HepG2 (cell line): ENCODE data around the gene DOP1B. TPM values are rescaled to one million over a fixed set of nuclear protein-coding genes. Genes with fewer than 3 reads are reported as not detected.

Source experiments
- ATAC-seq: fragments of 200-7000 bp; cut with Tn5 transposase; 3 replicates; pipeline ENCODE4 v1.9.1; 2020; ENCODE audit warnings: mild to moderate bottlenecking, moderate library complexity
- BruUV-seq: library from RNA; stranded (reverse); fragments of 400-500 nt; replicated peaks from 2 replicates; lab custom pipeline; 2021; lab: Mats Ljungman, UMichigan
- CTCF ChIA-PET: fragments of 300-600 bp; formaldehyde crosslinking; extraction: SDS; loops from one replicate; lab custom pipeline; 2021; ENCODE audit warnings: low total read pairs, inconsistent platforms, low intra/inter-chr PET ratio; lab: Yijun Ruan, JAX
- POLR2A ChIA-PET: fragments of 350-600 bp; sonication (Branson Sonifier 250); formaldehyde crosslinking; loops from one replicate; lab custom pipeline; 2020; ENCODE audit warnings: antibody characterized with exemption, inconsistent platforms; lab: Yijun Ruan, JAX
- DNase-seq: peaks from one replicate; pipeline ENCODE4 v3.0.0-alpha.2; 2015; ENCODE audit warnings: low spot score
- FAIRE-seq: peaks from 3 replicates; lab custom pipeline; 2011; peaks lifted over from hg19 to GRCh38; lab: Jason Lieb, UNC
- H2AFZ ChIP-seq: one replicate; pipeline ENCODE4 v1.6.1; 2011; ENCODE audit warnings: low read length, inconsistent platforms
- H3K27ac ChIP-seq: fragments of 300-600 bp; 3 replicates; pipeline ENCODE4 v1.8.0; 2011; ENCODE audit warnings: mixed run types, mild to moderate bottlenecking, mixed read lengths, low read length, inconsistent platforms; ENCODE audit not compliant: insufficient read depth; ENCODE audit errors: extremely low read length
- H3K27me3 ChIP-seq, 2 experiments: fragments of 200-600 bp in 1 of 2; 2 replicates in 1 of 2; 3 replicates in 1 of 2; pipeline versions ENCODE4 v1.6.0 to v1.8.0; 2011; ENCODE audit warnings: low read length in 2 of 2, mild to moderate bottlenecking in 2 of 2, moderate library complexity in 2 of 2, inconsistent platforms in 1 of 2; ENCODE audit not compliant: insufficient read depth in 2 of 2, control insufficient read depth in 1 of 2
- H3K36me3 ChIP-seq, 2 experiments: fragments of 200-600 bp in 1 of 2; replicated peaks in 1 of 2; 2 replicates in 1 of 2; 3 replicates in 1 of 2; pipeline versions ENCODE4 v1.5.1 to v1.8.0; 2011; ENCODE audit warnings: low read length in 2 of 2, inconsistent platforms in 1 of 2; ENCODE audit not compliant: insufficient read depth in 2 of 2, control insufficient read depth in 1 of 2
- H3K4me1 ChIP-seq: 2 replicates; pipeline ENCODE4 v1.5.1; 2012; ENCODE audit warnings: low read length, inconsistent platforms; ENCODE audit not compliant: insufficient read depth
- H3K4me2 ChIP-seq: 2 replicates; pipeline ENCODE4 v1.6.0; 2011; ENCODE audit warnings: low read depth, low read length, inconsistent platforms
- H3K4me3 ChIP-seq, 3 experiments: fragments of 200-600 bp in 1 of 3; sonication (generic), shearing (Covaris generic) in 1 of 3; replicated peaks in 1 of 3; 2 replicates each; pipeline ENCODE4 v1.5.1; 2011 to 2016; ENCODE audit warnings: low read length in 3 of 3, inconsistent platforms in 2 of 3, low read depth in 2 of 3, mild to moderate bottlenecking in 2 of 3, control low read depth in 1 of 3, mixed read lengths in 1 of 3; ENCODE audit not compliant: insufficient read depth in 1 of 3
- H3K79me2 ChIP-seq: one replicate; pipeline ENCODE4 v1.6.1; 2011; ENCODE audit warnings: low read length, inconsistent platforms; ENCODE audit not compliant: insufficient read depth
- H3K9ac ChIP-seq: 2 replicates; pipeline ENCODE4 v1.6.0; 2011; ENCODE audit warnings: mild to moderate bottlenecking, low read depth, low read length, inconsistent platforms; ENCODE audit not compliant: insufficient read depth
- H3K9me3 ChIP-seq: 2 replicates; pipeline ENCODE4 v1.5.1; 2012; ENCODE audit warnings: mild to moderate bottlenecking, low read length
- H4K20me1 ChIP-seq: 2 replicates; pipeline ENCODE4 v1.6.0; 2011; ENCODE audit warnings: inconsistent platforms, mild to moderate bottlenecking, low read length, moderate library complexity; ENCODE audit not compliant: insufficient read depth
- IRX3 ChIP-seq: sonication (generic); formaldehyde crosslinking; IDR thresholded peaks from 2 replicates; pipeline ENCODE4 v1.8.1; 2023; ENCODE audit warnings: mild to moderate bottlenecking, low read depth, missing genetic modification reagents, borderline replicate concordance
- KDM5A ChIP-seq: fragments of 200-600 bp; sonication (generic); IDR thresholded peaks from 2 replicates; pipeline ENCODE4 v1.7.0; 2018; ENCODE audit warnings: antibody characterized with exemption, mild to moderate bottlenecking, low read length, borderline replicate concordance
- KDM6A ChIP-seq: IDR thresholded peaks from 2 replicates; pipeline ENCODE4 v1.6.1; 2016; ENCODE audit warnings: low read depth
- KLF11 ChIP-seq: IDR thresholded peaks from 2 replicates; pipeline ENCODE4 v1.6.1; 2016; ENCODE audit warnings: missing compliant biosample characterization
- PRPF4 ChIP-seq: fragments of 200-400 bp; formaldehyde crosslinking; IDR thresholded peaks from 2 replicates; pipeline ENCODE4 v1.6.1; 2016; ENCODE audit warnings: low read length, low read depth; ENCODE audit not compliant: poor library complexity, severe bottlenecking
- SMYD3 ChIP-seq: sonication (generic); formaldehyde crosslinking; IDR thresholded peaks from 2 replicates; pipeline ENCODE4 v1.8.1; 2023; ENCODE audit warnings: mild to moderate bottlenecking, missing genetic modification reagents
- THYN1 ChIP-seq: sonication (generic); formaldehyde crosslinking; IDR thresholded peaks from 2 replicates; pipeline ENCODE4 v1.8.1; 2023; ENCODE audit warnings: low read depth, mild to moderate bottlenecking, moderate library complexity, missing genetic modification reagents, borderline replicate concordance
- WGBS: methylation state at CpG from one replicate; pipeline ENCODE4 v1.1.6; 2017; ENCODE audit warnings: low lambda C conversion rate; 5-methylcytosine and 5-hydroxymethylcytosine counted together
- in situ Hi-C: cut with HindIII; loops from 2 replicates; pipeline ENCODE4 v1.10.0; 2017; ENCODE audit warnings: low pct_unique_long_range_greater_than_20kb; ENCODE audit not compliant: extremely low pct_ligation_motif_present
- intact Hi-C: fragments of 100-400 bp; cut with micrococcal nuclease; formaldehyde crosslinking; loops from one replicate; pipeline ENCODE4 v1.10.0; 2022; ENCODE audit not compliant: unreplicated experiment
- polyA plus RNA-seq, 8 experiments: library from polyadenylated mRNA; depleted of rRNA in 3 of 8; stranded (reverse) in 7 of 8; unstranded in 1 of 8; fragments of >200 nt; fragmentation: Illumina TruSeq in 4 of 8; extraction: Trizol in 4 of 8; gene quantifications; 2 replicates each; pipeline versions ENCODE4 v1.2.1 to v1.2.3, GENCODE V29; 2011 to 2016; ENCODE audit warnings: low read depth in 4 of 8, missing spikeins in 1 of 8, mixed read lengths in 1 of 8; ENCODE audit not compliant: insufficient read depth in 1 of 8
- total RNA-seq, 5 experiments: library from RNA; depleted of rRNA; stranded (reverse); fragments of >200 nt; fragmentation: Illumina TruSeq; extraction: Trizol; gene quantifications; 2 replicates each; pipeline ENCODE4 v1.2.3, GENCODE V29; 2016; ENCODE audit warnings: low read depth in 1 of 5
- TF ChIP-seq, protein P1 (sequence below), 2 experiments: IDR thresholded peaks; 2 replicates each; pipeline ENCODE4 v1.6.1; 2011 to 2012; ENCODE audit warnings: low read length in 2 of 2, borderline replicate concordance in 1 of 2, low read depth in 1 of 2, mild to moderate bottlenecking in 1 of 2, moderate library complexity in 1 of 2

The DOP1B gene
- total and polyA plus RNA-seq, 2 of the 13 experiments (the other 11 are each of a cell fraction or from before 2014, with no cell fraction given), result 2.8 to 3.2 TPM

DNA sequence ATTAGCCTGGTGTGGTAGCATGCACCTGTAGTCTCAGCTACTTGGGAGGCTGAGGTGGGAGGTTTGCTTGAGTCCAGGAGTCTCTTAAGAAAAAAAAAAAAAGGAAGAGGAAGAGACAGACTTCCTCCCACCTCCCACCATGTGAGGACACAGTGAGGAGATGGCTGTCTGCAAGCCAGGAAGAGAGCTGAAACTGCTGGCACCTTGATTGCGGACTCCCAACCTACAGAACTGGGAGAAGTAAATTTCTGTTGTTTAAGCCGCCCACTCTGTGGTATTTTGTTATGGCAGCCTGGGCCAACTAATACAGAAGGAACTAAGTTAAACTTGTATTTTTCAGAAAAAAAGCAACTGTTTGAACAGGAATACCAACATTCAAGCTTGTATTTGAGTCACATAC is 21.7 kb downstream of the DOP1B start:
- FAIRE-seq (no peak), ATAC-seq (no peak), DNase-seq (no peak)
- in situ Hi-C loops (no loop called here), intact Hi-C loops (no loop called here)
- CTCF ChIA-PET, result no interaction called here
- no peaks in the 10 kb centered on the region for H3K9me3 ChIP-seq
- peaks cover 0 to 2% of the 10 kb centered on the region in 2 experiments; a peak in 2 of 5 replicates for H3K36me3 ChIP-seq
- no peaks in the 10 kb centered on the region for H3K79me2 ChIP-seq
- 94% methylated on average over 2 of the region's 2 CpGs for WGBS
- TF ChIP-seq, protein P1, sequence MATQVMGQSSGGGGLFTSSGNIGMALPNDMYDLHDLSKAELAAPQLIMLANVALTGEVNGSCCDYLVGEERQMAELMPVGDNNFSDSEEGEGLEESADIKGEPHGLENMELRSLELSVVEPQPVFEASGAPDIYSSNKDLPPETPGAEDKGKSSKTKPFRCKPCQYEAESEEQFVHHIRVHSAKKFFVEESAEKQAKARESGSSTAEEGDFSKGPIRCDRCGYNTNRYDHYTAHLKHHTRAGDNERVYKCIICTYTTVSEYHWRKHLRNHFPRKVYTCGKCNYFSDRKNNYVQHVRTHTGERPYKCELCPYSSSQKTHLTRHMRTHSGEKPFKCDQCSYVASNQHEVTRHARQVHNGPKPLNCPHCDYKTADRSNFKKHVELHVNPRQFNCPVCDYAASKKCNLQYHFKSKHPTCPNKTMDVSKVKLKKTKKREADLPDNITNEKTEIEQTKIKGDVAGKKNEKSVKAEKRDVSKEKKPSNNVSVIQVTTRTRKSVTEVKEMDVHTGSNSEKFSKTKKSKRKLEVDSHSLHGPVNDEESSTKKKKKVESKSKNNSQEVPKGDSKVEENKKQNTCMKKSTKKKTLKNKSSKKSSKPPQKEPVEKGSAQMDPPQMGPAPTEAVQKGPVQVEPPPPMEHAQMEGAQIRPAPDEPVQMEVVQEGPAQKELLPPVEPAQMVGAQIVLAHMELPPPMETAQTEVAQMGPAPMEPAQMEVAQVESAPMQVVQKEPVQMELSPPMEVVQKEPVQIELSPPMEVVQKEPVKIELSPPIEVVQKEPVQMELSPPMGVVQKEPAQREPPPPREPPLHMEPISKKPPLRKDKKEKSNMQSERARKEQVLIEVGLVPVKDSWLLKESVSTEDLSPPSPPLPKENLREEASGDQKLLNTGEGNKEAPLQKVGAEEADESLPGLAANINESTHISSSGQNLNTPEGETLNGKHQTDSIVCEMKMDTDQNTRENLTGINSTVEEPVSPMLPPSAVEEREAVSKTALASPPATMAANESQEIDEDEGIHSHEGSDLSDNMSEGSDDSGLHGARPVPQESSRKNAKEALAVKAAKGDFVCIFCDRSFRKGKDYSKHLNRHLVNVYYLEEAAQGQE (IDR thresholded peaks at IDR 0.05; ENCODE audit: borderline replicate concordance in 1 of 2, low read depth in 1 of 2, low read length in 2 of 2), result no peak
- TF ChIP-seq KDM5A (no peak), PRPF4 (no peak), IRX3 (CRISPR knock-in tag) (no peak), KDM6A (CRISPR knock-in tag) (no peak), THYN1 (CRISPR knock-in tag) (no peak), SMYD3 (no peak), KLF11 (CRISPR knock-in tag) (no peak)
- no TSS peak for BruUV-seq
- POLR2A ChIA-PET, result no interaction called here
- no peak overlapping the region for H3K9ac ChIP-seq
- H3K4me2 ChIP-seq, result no peak overlapping the region
- H3K4me3 ChIP-seq, result no peak overlapping the region
- no peaks in the 10 kb centered on the region for H3K27me3 ChIP-seq
- no peak overlapping the region for H2AFZ ChIP-seq
- no peaks in the 10 kb centered on the region for H3K4me1 ChIP-seq
- H4K20me1 ChIP-seq, result no peaks in the 10 kb centered on the region
- no peak overlapping the region for H3K27ac ChIP-seq
